HepG2 (cell line): ENCODE data around the gene CD4. TPM values are rescaled to one million over a fixed set of nuclear protein-coding genes. Genes with fewer than 3 reads are reported as not detected.

ENCODE experiments used
- ELF1 ChIP-seq: sonication (generic); formaldehyde crosslinking; IDR thresholded peaks from 2 replicates; pipeline ENCODE4 v1.4.0; 2020; ENCODE audit warnings: missing genetic modification reagents
- ETV6 ChIP-seq: sonication (generic); formaldehyde crosslinking; conservative IDR thresholded peaks from 2 replicates; pipeline ENCODE4 v1.4.0; 2020; ENCODE audit warnings: missing genetic modification reagents
- GABPB1 ChIP-seq: IDR thresholded peaks from 2 replicates; pipeline ENCODE4 v1.6.1; 2016; ENCODE audit warnings: mild to moderate bottlenecking, missing genetic modification reagents, moderate library complexity, missing compliant biosample characterization
- GATA4 ChIP-seq: sonication (generic); IDR thresholded peaks from 2 replicates; pipeline ENCODE4 v1.6.1; 2016; ENCODE audit warnings: antibody characterized with exemption, low read depth, borderline replicate concordance
- GATAD1 ChIP-seq: IDR thresholded peaks from 2 replicates; pipeline ENCODE4 v1.6.1; 2016; ENCODE audit warnings: missing genetic modification reagents, missing compliant biosample characterization
- GATAD2A ChIP-seq: IDR thresholded peaks from 2 replicates; pipeline ENCODE4 v1.6.1; 2016
- KLF9 ChIP-seq: IDR thresholded peaks from 2 replicates; pipeline ENCODE4 v1.6.1; 2016; ENCODE audit warnings: low read depth
- MAZ ChIP-seq, 2 experiments: sonication (generic) in 1 of 2; formaldehyde crosslinking in 1 of 2; IDR thresholded peaks; 2 replicates each; pipeline versions ENCODE4 v1.5.0 to v1.6.1; 2012 to 2020; ENCODE audit warnings: low read depth in 2 of 2, mild to moderate bottlenecking in 2 of 2, borderline replicate concordance in 1 of 2, improper control_type of control experiment in 1 of 2, low read length in 1 of 2, missing genetic modification reagents in 1 of 2, moderate library complexity in 1 of 2
- NFE2 ChIP-seq: sonication (generic); formaldehyde crosslinking; IDR thresholded peaks from 2 replicates; pipeline ENCODE4 v1.4.0; 2020; ENCODE audit warnings: missing genetic modification reagents
- PHF20 ChIP-seq: sonication (generic); formaldehyde crosslinking; IDR thresholded peaks from 2 replicates; pipeline ENCODE4 v1.5.0; 2020; ENCODE audit warnings: mild to moderate bottlenecking, missing genetic modification reagents
- ZMAT3 ChIP-seq: sonication (generic); formaldehyde crosslinking; conservative IDR thresholded peaks from 2 replicates; pipeline ENCODE4 v1.7.0; 2021; ENCODE audit warnings: missing genetic modification reagents
- ZNF687 ChIP-seq: sonication (generic); formaldehyde crosslinking; IDR thresholded peaks from 2 replicates; pipeline ENCODE4 v1.5.1; 2020; ENCODE audit warnings: mild to moderate bottlenecking, missing genetic modification reagents, moderate library complexity
- ZNF746 ChIP-seq: sonication (generic); formaldehyde crosslinking; IDR thresholded peaks from 2 replicates; pipeline ENCODE4 v1.8.0; 2022; ENCODE audit warnings: mild to moderate bottlenecking, missing genetic modification reagents
- ZNF790 ChIP-seq: sonication (generic); formaldehyde crosslinking; IDR thresholded peaks from 2 replicates; pipeline ENCODE4 v1.8.0; 2022; ENCODE audit warnings: missing genetic modification reagents, mild to moderate bottlenecking, borderline replicate concordance
- ZNF879 ChIP-seq: sonication (generic); formaldehyde crosslinking; IDR thresholded peaks from 2 replicates; pipeline ENCODE4 v1.8.1; 2023; ENCODE audit warnings: missing genetic modification reagents
- ZSCAN22 ChIP-seq: sonication (generic); formaldehyde crosslinking; IDR thresholded peaks from 2 replicates; pipeline ENCODE4 v1.4.0; 2020; ENCODE audit warnings: mild to moderate bottlenecking, missing genetic modification reagents
- polyA plus RNA-seq, 8 experiments: library from polyadenylated mRNA; depleted of rRNA in 3 of 8; stranded (reverse) in 7 of 8; unstranded in 1 of 8; fragments of >200 nt; fragmentation: Illumina TruSeq in 4 of 8; extraction: Trizol in 4 of 8; gene quantifications; 2 replicates each; pipeline versions ENCODE4 v1.2.1 to v1.2.3, GENCODE V29; 2011 to 2016; ENCODE audit warnings: low read depth in 4 of 8, missing spikeins in 1 of 8, mixed read lengths in 1 of 8; ENCODE audit not compliant: insufficient read depth in 1 of 8
- total RNA-seq, 5 experiments: library from RNA; depleted of rRNA; stranded (reverse); fragments of >200 nt; fragmentation: Illumina TruSeq; extraction: Trizol; gene quantifications; 2 replicates each; pipeline ENCODE4 v1.2.3, GENCODE V29; 2016; ENCODE audit warnings: low read depth in 1 of 5
- TF ChIP-seq, protein P1 (sequence below): sonication (generic); formaldehyde crosslinking; conservative IDR thresholded peaks from 2 replicates; pipeline ENCODE4 v1.8.1; 2023; ENCODE audit warnings: missing genetic modification reagents
- TF ChIP-seq, protein P2 (sequence below): sonication (generic); formaldehyde crosslinking; conservative IDR thresholded peaks from 2 replicates; pipeline ENCODE4 v1.4.0; 2020; ENCODE audit warnings: missing genetic modification reagents
- TF ChIP-seq, protein P3 (sequence below): sonication (generic); formaldehyde crosslinking; conservative IDR thresholded peaks from 2 replicates; pipeline ENCODE4 v1.4.0; 2020; ENCODE audit warnings: missing genetic modification reagents
- TF ChIP-seq, protein P4 (sequence below): IDR thresholded peaks from 2 replicates; pipeline ENCODE4 v1.6.1; 2016; ENCODE audit warnings: missing genetic modification reagents, missing compliant biosample characterization

CD4 gene
- total and polyA plus RNA-seq, 2 of the 13 experiments (the other 11 are each of a cell fraction or from before 2014, with no cell fraction given) = 0.07 to 0.95 TPM

DNA sequence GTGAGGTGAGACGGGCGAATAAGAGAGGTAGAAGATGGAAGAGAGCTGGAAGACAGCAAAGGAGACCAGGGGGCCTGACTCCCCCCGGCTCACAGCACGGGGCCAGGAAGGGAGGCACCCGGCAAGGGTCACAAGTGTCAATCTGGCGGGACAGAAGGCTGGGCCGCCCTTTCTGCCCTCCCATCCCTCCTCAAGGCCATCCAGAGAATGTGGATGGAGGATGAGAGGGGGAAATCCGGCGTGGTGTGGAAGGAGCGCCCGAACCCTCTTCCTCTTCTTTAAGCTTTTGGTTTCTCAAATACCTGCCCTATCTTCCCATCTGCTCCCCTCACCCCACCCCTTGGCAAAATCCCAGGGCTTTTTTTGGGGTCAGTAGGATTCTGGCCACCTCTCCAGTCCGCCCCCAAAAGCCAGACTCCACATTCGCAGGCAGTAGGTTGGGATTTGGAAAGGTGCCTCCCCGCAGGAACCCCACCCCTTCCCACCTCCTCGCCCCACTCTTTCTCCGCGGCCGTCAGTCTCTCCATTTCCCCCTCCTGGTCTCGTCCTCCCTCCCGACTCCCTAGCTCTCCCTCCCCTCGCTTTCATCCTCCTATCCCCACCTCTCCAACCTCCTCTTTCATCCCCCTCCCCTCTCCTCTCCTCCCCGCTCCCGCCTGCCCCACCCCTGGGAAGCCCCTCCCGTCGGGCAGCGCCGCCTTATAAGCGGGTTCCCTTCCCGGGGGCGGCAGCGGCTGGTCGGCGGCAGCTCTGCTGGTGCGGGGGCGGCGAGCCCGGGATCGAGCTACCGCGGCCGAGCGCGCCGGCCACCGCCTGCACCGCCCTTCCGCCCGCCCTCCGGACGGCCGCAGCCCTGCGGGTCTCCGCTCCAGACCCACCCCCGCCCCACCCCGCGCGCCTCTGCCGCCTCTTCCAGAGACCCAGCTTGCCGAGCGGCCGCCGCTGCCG is 23.4 kb upstream of the CD4 start, which contains the start of gene PTMS (continued):
- TF ChIP-seq MAZ (IDR thresholded peaks at IDR 0.05; ENCODE audit: borderline replicate concordance, low read depth, low read length) (peak; percentile 20; the same call in 1 of the 2 replicates), MAZ (CRISPR knock-in tag; IDR thresholded peaks at IDR 0.05; ENCODE audit: low read depth) (0 out of 2 replicates have a peak, but pooled peaks have one; percentile 57), PHF20 (CRISPR knock-in tag) (0 out of 2 replicates have a peak, but pooled peaks have one; percentile 4), GABPB1 (CRISPR knock-in tag) (peak; percentile 42), ZSCAN22 (no peak), GATAD1 (CRISPR knock-in tag) (no peak), ZNF879 (CRISPR knock-in tag) (no peak), ZNF790 (CRISPR knock-in tag) (no peak), GATA4 (peak; percentile 39; the same call in 1 of the 2 replicates), ZMAT3 (CRISPR knock-in tag) (0 out of 2 replicates have a peak, but pooled peaks have one; percentile 22), GATAD2A (CRISPR knock-in tag) (no peak), ZNF746 (CRISPR knock-in tag) (peak; percentile 91), NFE2 (no peak), ELF1 (CRISPR knock-in tag) (no peak), KLF9 (CRISPR knock-in tag) (no peak), ETV6 (CRISPR knock-in tag) (no peak), ZNF687 (CRISPR knock-in tag) (peak; percentile 8; the same call in 1 of the 2 replicates)
- TF ChIP-seq, protein P1, sequence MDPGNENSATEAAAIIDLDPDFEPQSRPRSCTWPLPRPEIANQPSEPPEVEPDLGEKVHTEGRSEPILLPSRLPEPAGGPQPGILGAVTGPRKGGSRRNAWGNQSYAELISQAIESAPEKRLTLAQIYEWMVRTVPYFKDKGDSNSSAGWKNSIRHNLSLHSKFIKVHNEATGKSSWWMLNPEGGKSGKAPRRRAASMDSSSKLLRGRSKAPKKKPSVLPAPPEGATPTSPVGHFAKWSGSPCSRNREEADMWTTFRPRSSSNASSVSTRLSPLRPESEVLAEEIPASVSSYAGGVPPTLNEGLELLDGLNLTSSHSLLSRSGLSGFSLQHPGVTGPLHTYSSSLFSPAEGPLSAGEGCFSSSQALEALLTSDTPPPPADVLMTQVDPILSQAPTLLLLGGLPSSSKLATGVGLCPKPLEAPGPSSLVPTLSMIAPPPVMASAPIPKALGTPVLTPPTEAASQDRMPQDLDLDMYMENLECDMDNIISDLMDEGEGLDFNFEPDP (CRISPR knock-in tag) = no peak
- TF ChIP-seq, protein P2, sequence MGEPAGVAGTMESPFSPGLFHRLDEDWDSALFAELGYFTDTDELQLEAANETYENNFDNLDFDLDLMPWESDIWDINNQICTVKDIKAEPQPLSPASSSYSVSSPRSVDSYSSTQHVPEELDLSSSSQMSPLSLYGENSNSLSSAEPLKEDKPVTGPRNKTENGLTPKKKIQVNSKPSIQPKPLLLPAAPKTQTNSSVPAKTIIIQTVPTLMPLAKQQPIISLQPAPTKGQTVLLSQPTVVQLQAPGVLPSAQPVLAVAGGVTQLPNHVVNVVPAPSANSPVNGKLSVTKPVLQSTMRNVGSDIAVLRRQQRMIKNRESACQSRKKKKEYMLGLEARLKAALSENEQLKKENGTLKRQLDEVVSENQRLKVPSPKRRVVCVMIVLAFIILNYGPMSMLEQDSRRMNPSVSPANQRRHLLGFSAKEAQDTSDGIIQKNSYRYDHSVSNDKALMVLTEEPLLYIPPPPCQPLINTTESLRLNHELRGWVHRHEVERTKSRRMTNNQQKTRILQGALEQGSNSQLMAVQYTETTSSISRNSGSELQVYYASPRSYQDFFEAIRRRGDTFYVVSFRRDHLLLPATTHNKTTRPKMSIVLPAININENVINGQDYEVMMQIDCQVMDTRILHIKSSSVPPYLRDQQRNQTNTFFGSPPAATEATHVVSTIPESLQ = no peak
- TF ChIP-seq, protein P3, sequence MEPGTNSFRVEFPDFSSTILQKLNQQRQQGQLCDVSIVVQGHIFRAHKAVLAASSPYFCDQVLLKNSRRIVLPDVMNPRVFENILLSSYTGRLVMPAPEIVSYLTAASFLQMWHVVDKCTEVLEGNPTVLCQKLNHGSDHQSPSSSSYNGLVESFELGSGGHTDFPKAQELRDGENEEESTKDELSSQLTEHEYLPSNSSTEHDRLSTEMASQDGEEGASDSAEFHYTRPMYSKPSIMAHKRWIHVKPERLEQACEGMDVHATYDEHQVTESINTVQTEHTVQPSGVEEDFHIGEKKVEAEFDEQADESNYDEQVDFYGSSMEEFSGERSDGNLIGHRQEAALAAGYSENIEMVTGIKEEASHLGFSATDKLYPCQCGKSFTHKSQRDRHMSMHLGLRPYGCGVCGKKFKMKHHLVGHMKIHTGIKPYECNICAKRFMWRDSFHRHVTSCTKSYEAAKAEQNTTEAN (CRISPR knock-in tag) = no peak
- TF ChIP-seq, protein P4, sequence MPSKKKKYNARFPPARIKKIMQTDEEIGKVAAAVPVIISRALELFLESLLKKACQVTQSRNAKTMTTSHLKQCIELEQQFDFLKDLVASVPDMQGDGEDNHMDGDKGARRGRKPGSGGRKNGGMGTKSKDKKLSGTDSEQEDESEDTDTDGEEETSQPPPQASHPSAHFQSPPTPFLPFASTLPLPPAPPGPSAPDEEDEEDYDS (CRISPR knock-in tag) = peak; percentile 97
